ENCODE measurements around the gene VPS26B.
"Not testable (repeated sequence)": the region's sequence is repeated elsewhere in the genome, so short reads cannot be mapped to it uniquely, and the experiment has no call there.

Gene VPS26B

GRCh38 chr11:134231958-134232659, 7.6 kb downstream of the VPS26B start:
- no peak for DNase-seq (ENCODE audit: low read depth)

DNA sequence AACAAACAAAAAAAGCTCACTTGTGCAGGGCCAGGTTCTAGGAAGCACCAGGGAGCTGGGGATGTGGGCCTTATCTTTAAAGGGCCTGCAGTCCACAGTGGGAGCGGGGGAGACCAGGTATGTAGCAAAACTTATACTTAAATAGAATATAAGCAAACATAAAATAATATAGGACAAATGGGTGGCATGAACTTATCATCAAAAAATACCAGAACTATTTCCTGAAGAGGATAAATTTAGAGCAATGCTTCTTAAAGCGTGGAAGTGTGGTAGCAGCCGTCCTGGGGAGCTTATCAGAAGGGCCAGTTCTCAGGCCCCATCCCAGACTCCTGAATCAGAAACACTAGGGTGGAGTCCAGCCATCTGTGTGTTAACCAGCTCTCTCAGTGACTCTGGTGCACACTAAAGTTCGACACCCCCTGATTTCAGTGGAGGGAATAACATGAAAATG, 9.3 kb downstream of the VPS26B start:
- no peak for DNase-seq (ENCODE audit: low read depth)

DNA sequence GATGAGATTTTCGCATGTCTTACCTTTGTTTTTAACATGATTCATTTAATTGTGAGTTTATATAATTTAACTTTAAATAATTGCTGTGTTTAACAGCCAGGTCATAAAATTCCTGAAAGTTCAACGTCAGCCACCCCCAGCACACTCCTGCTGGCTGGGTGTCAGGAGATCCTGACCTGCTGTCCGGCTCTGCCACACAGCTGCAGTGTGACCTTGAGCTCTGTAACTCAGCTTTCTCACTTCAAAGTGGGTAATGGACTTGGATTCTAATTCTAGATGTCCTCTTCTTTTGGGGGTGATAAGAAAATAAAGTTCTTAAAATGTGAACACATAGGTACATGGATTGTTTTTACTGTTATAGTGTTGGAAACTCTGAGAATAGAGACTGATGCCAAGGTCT, 10.9 kb downstream of the VPS26B start:
- DNase-seq (ENCODE audit: low read depth), result no peak

DNA sequence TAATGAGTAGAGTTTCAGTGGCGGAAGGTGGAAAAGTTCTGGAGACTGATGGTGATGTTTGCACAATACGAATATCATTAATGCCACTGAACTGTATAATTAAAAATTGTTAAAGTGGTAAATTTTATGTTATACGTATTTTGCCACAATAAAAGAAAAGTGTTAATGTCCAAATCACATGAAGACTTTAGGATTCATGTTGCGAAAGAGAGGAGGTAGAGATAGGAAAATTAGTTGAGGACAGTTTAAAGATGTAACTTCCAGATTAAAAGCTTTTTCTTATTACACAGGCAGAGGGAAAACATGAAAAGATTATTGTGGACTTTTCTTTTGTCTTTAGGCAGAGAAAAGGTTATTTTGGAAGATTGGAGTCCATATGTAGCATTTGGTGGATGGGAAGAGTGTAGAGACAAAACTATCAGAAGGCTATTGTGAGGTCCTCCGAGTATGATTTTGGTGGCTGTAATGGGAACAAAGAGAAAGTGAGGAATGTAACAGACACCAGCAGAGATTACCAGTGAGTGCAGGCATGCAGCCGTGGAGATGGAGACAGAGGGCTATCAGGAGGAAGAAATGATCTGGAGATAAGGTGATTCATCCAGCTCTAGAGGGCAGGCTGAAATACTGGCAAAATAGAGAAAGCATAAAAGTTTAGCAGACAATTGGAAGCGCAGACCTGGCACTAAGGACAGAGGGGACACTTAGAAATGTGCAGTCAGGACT, 12.5 kb downstream of the VPS26B start:
- peak; percentile 49 for DNase-seq (ENCODE audit: low read depth)

DNA sequence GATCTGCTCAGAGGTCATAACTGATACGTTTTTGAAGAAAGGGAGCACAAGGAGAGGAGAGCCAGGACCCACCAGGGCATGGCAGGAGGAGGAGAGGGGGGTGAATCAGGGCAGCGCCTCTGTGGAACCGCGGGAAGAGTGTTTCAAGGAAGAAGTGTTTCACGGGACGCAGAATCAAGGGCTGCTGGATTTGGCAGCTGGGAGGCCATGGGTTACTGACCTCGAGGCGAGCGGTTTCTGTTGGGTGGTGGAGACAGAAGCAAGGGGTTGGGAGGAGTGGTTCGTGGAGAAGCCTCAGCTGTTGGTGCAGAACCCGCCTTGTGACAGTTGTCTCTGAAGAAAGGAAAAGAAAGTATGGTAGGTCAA, 13.1 kb downstream of the VPS26B start:
- DNase-seq (ENCODE audit: low read depth), result no peak

- DNase-seq (ENCODE audit: low read depth), result no peak
These were observed 14.5 kb downstream of the VPS26B start for GRCh38 chr11:134238956-134239355.

GRCh38 chr11:134240592-134240991, 16.1 kb downstream of the VPS26B start:
- DNase-seq (ENCODE audit: low read depth), result no peak

DNA sequence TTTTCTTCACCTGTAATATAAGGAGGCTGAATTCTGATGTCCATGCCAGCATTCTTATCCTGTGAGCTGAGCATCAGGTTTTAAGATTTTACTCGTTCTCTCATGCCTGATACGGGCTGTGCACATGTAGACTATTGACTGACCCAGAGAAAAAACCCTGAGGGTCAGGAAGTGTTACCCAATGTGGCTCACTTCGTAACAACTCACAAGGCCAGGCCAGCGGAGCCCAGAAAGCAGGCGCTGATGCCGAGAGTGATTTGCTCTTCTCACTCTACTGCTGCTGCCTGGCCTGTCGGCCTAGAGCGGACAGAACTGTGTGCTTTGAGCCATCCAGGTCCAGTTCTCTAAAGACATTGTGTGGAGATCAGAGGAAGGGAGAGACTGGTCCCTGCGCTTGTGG, 17.9 kb downstream of the VPS26B start:
- DNase-seq (ENCODE audit: low read depth), result no peak

GRCh38 chr11:134243913-134244312, 19.4 kb downstream of the VPS26B start:
- DNase-seq (ENCODE audit: low read depth), result no peak

GRCh38 chr11:134244593-134244992, 20.1 kb downstream of the VPS26B start:
- DNase-seq (ENCODE audit: low read depth), result peak; percentile 52

DNA sequence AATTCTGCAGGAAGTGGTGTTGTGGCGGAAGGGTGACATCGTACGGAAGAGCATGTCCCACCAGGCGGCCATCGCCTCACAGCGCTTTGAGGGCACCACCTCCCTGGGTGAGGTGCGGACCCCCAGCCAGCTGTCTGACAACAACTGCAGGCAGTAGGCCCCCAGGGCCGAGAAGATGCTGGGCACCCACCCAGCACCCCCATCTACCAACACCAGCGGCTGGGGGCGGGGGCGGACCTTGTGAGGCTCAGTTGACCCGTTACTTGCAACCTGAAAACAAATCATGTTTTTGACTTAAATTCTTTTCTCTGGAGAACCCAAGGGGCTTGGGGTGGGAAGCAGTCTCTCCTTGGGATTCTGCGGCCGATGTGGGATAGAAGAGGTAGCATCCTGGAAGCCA, 21.0 kb downstream of the VPS26B start:
- DNase-seq (ENCODE audit: low read depth), result no peak

DNA sequence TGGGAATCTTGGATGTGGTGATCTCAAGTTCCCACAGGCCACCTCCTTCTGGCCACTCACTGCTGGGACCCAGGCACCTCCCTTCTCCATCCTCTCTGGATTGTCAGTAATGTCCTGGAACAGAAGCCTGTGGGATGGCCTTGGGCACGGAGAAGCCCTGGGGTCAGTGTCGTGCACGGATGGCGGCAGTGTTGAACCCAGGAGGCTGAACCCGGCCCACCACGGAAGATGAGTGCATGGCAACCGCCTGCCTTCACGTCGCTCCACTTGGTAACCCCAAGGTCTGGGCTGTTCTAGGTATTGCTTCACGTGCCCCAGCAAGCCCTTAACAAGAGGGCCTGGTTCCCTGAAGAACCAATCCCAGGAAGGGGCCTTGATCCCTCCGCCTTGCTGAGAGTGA, 21.6 kb downstream of the VPS26B start:
- no peak for DNase-seq (ENCODE audit: low read depth)

DNA sequence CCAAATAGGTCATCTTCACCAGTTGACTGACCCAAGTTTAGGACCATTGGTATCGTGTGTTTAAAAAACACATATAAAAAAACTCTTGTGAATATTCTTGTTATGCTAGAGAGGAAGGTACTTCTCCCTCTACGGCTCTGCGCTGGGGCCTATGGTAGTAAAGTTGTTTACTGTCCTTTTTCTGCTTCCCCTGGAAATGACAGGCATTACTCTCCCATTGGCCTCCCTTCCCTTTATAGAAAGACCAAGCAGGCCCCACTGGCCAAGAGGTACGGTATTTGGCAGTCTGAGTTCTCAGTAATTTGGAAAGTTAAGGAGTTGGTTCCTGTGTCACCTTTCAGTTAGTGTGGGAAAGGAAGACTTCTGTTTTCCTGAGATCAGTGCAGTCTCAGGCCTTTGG, 22.2 kb downstream of the VPS26B start:
- no peak for DNase-seq (ENCODE audit: low read depth)

DNA sequence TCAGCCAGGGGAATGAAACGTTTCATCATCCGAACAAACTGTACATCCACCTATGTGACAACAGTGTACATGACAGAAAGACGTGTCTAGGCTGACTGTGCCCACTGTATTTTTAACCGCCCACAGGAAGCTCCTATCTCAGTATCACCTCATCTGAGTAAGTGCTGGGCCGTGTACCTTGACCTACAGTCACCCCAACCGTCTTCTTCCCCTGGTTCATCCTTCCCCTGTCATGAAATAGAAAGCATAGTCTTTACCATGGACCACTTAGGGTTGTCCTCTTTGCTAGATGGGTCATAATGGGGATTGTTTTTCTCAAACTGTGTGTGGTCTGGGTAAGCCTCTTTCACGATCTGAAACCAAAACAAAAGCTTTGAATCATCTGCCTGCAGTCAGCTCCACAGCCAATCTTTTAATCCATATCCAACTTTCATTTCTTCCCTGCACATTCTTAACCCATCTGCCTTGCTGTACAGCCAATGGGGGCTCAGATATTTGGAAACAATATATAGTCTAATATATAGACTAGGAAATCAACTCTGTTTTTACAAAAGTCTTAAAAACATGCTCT, 24.5 kb downstream of the VPS26B start:
- peak; percentile 73 for DNase-seq (ENCODE audit: low read depth)

GRCh38 chr11:134250246-134250645, 25.8 kb downstream of the VPS26B start:
- DNase-seq (ENCODE audit: low read depth), result no peak

DNA sequence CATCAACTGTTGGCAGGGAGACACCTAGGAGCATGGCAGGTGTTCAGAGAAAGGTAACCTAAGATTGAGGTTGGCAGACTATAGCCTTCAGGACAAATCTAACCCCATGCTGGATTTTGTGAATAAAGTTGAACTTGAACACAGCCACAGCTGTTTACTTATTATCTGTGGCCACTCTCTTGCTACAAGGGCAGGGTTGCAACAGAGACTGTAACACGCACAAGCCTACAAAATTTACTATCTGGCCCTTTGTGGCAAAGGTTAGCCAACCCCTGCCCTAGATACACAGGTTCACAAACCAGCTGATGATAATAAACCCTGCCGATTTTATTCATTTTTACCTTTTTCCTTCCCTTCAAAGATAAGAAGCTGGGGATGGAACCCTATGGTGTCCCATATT, 26.2 kb downstream of the VPS26B start:
- no peak for DNase-seq (ENCODE audit: low read depth)

GRCh38 chr11:134252346-134253187, 28.1 kb downstream of the VPS26B start:
- DNase-seq (ENCODE audit: low read depth), result peak; percentile 72

DNA sequence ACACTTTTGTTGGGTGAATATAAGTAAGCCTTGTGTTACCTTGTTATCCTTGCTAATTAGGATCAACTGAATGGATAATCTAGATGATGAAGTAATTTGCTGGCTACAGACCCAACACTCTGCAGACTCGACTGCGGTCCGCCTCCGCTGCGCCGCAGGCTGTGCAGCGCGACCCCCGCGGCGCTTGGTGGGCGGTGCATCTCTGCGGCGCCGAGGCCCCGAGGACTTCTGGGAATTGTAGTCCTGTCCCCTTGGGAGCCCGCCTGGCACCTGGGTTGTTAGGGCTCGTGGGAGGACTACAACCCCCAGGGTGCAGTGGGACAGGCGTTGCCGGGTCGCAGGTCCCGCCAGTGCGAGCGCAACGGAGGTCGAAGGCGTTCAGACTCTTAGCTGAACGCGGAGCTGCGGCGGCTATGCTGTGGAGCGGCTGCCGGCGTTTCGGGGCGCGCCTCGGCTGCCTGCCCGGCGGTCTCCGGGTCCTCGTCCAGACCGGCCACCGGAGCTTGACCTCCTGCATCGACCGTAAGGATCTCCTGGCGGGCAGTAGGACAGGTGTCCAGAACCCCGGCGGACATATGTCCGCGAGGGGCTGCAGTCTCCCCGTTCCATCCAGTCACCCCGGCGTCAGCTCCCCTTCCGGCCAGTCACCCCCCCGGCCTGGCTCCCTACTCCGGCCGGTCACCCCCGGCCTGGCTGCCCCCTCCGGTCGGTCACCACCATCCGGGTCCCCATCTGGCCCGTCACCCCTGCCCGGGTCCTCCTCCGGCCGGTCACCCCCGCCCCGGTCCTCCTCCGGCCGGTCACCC, 28.9 kb downstream of the VPS26B start, which contains the start of the genes ACAD8 and THYN1:
Gene ACAD8, plus strand, starts transcription at position 381 of the 806 bp plus-strand sequence. Its CDS starts 33 bp downstream, at position 414.
Gene THYN1, minus strand, starts transcription at position 165 of the 806 bp plus-strand sequence. CDS start 470 bp downstream, outside the sequence.
- peak; percentile 98 for DNase-seq (ENCODE audit: low read depth)

DNA sequence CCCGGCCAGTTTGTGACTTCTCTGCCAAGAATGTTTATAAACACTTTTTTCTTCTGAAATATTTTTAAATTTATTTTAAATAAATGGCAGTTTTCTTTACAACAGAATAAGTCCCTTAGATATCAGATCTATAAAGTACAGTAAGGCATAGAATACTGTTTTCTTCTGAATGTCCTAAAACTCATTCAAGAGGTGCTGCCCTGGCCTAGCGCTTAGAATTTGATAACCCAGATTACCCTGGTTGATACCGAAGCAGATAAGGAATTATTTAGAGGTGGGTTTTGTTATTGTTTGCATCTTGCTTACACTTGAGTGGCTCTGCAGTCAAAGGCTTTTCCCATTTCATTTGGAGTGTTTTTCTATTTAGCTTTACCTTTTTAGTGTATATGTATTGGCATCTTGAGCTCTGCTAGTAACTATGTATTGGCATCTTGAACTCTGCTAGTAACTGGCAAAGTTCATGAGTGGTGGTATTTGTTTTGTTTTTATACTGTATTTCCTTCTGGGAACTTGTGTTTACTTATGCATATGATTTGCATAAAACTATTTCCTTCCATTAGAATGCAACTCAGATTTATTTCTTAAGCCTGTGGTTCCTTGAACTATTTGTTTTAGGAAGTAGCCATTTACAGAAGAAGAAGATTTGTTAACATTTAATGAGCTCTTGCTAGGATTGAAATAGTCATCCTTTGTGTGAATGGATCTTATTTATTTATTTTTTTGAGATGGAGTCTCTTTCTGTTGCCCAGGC, 30.1 kb downstream of the VPS26B start:
- DNase-seq (ENCODE audit: low read depth), result no peak

- not testable (repeated sequence) for DNase-seq (ENCODE audit: low read depth)
These were observed 30.7 kb downstream of the VPS26B start for GRCh38 chr11:134255184-134255561.

DNA sequence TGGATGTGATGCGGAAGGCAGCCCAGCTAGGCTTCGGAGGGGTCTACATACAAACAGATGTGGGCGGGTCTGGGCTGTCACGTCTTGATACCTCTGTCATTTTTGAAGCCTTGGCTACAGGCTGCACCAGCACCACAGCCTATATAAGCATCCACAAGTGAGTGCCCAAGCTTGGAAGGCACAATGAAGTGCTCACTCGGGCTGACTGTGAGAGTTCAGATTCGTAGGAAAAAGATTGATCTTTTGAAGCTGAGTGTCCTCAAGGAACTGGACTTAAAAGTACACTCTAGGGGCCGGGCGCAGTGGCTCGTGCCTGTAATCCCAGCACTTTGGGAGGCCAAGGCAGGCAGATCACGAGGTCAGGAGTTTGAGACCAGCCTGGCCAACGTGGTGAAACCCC, 32.6 kb downstream of the VPS26B start:
- no peak for DNase-seq (ENCODE audit: low read depth)

Measured in iris pigment epithelial cell (primary cell).